Endothelial cell (in vitro differentiated cells): ENCODE measurements around the gene SNN. TPM values are rescaled to one million over a fixed set of nuclear protein-coding genes. Genes with fewer than 3 reads are reported as not detected.

Experiments used
- DNase-seq: peaks from one replicate; pipeline ENCODE4 v3.0.0; 2021; ENCODE audit warnings: low spot score
- H3K27ac Mint-ChIP-seq: one replicate; pipeline ENCODE4 v1.8.0; 2021; ENCODE audit warnings: mixed read lengths, inconsistent platforms; ENCODE audit not compliant: unreplicated experiment
- H3K27me3 Mint-ChIP-seq: one replicate; pipeline ENCODE4 v1.8.0; 2021; ENCODE audit warnings: mild to moderate bottlenecking, moderate library complexity, mixed read lengths, inconsistent platforms; ENCODE audit not compliant: unreplicated experiment
- H3K36me3 Mint-ChIP-seq: one replicate; pipeline ENCODE4 v1.8.0; 2021; ENCODE audit warnings: mild to moderate bottlenecking, low read depth, mixed read lengths, inconsistent platforms; ENCODE audit not compliant: unreplicated experiment
- H3K4me1 Mint-ChIP-seq: one replicate; pipeline ENCODE4 v1.8.0; 2021; ENCODE audit warnings: mild to moderate bottlenecking, mixed read lengths, inconsistent platforms; ENCODE audit not compliant: unreplicated experiment
- H3K4me3 Mint-ChIP-seq: one replicate; pipeline ENCODE4 v1.8.0; 2021; ENCODE audit warnings: mild to moderate bottlenecking, mixed read lengths, inconsistent platforms; ENCODE audit not compliant: unreplicated experiment
- H3K9me3 Mint-ChIP-seq: one replicate; pipeline ENCODE4 v1.8.0; 2021; ENCODE audit warnings: mixed read lengths, inconsistent platforms; ENCODE audit not compliant: unreplicated experiment
- CTCF ChIP-seq: fragments of 200-600 bp; sonication (generic); IDR thresholded peaks from one replicate; pipeline ENCODE4 v1.5.0; 2021; ENCODE audit warnings: antibody characterized with exemption; ENCODE audit not compliant: unreplicated experiment
- total RNA-seq: library from RNA; stranded (reverse); fragmentation: NEBNext Ultra II Directional; extraction: Animal tissue kit (Norgen Biotek cat#: 25700); gene quantifications from one replicate; pipeline ENCODE4 v1.2.1, GENCODE V29; 2021; ENCODE audit not compliant: unreplicated experiment

The SNN gene
- total RNA-seq, 1 donor from 2014 or later: 163 TPM

GRCh38 chr16:11691771-11692170, 23.5 kb downstream of the SNN start:
- H3K36me3 Mint-ChIP-seq: peaks cover 39% of the 10 kb centered on the region

GRCh38 chr16:11692171-11692570, 23.9 kb downstream of the SNN start:
- Mint-ChIP-seq H3K4me1 (no peaks in the 10 kb centered on the region), H3K36me3 (peaks cover 43% of the 10 kb centered on the region), H3K27me3 (peaks cover 2% of the 10 kb centered on the region), H3K27ac (no peak overlapping the region), H3K9me3 (no peaks in the 10 kb centered on the region), H3K4me3 (no peak overlapping the region)
- TF ChIP-seq CTCF: no peak
- no peak for DNase-seq

More at GRCh38 chr16:11691771-11692170, 23.5 kb downstream of the SNN start:
- no peaks in the 10 kb centered on the region for H3K9me3 Mint-ChIP-seq
- DNase-seq: no peak
- TF ChIP-seq CTCF: no peak
- H3K4me3 Mint-ChIP-seq: no peak overlapping the region
- no peak overlapping the region for H3K27ac Mint-ChIP-seq
- H3K4me1 Mint-ChIP-seq: no peaks in the 10 kb centered on the region
- H3K27me3 Mint-ChIP-seq: peaks cover 2% of the 10 kb centered on the region

- H3K9me3 Mint-ChIP-seq: no peaks in the 10 kb centered on the region
- no peaks in the 10 kb centered on the region for H3K4me1 Mint-ChIP-seq
- peaks cover 41% of the 10 kb centered on the region for H3K36me3 Mint-ChIP-seq
- H3K27ac Mint-ChIP-seq: no peak overlapping the region
- no peak overlapping the region for H3K4me3 Mint-ChIP-seq
- no peak for TF ChIP-seq CTCF
- DNase-seq: no peak
- peaks cover 2% of the 10 kb centered on the region for H3K27me3 Mint-ChIP-seq
Measured at GRCh38 chr16:11692651-11693050, 24.4 kb downstream of the SNN start.

GRCh38 chr16:11696266-11697012, 28.2 kb downstream of the SNN start:
- Mint-ChIP-seq H3K27me3 (peaks cover 2% of the 10 kb centered on the region), H3K9me3 (no peaks in the 10 kb centered on the region), H3K36me3 (peaks cover 45% of the 10 kb centered on the region), H3K27ac (no peak overlapping the region), H3K4me1 (no peaks in the 10 kb centered on the region), H3K4me3 (peak overlapping the region; percentile 42)
- DNase-seq: no peak
- no peak for TF ChIP-seq CTCF

GRCh38 chr16:11697319-11697718, 29.1 kb downstream of the SNN start:
- no peak for TF ChIP-seq CTCF
- no peak overlapping the region for H3K27ac Mint-ChIP-seq

More at GRCh38 chr16:11697319-11697718, 29.1 kb downstream of the SNN start:
- H3K36me3 Mint-ChIP-seq: peaks cover 37% of the 10 kb centered on the region
- no peaks in the 10 kb centered on the region for H3K4me1 Mint-ChIP-seq
- peaks cover 2% of the 10 kb centered on the region for H3K27me3 Mint-ChIP-seq
- H3K4me3 Mint-ChIP-seq: no peak overlapping the region
- DNase-seq: no peak
- no peaks in the 10 kb centered on the region for H3K9me3 Mint-ChIP-seq
